Nephron (organoid): ENCODE measurements around the gene OR4C45.
"Not testable (repeated sequence)": the region's sequence is repeated elsewhere in the genome, so short reads cannot be mapped to it uniquely, and the experiment has no call there.

Experiments
- H3K27ac Mint-ChIP-seq, 3 experiments: 2 replicates each; pipeline ENCODE4 v1.8.0; 2020; ENCODE audit warnings: mixed read lengths in 3 of 3, mild to moderate bottlenecking in 2 of 3, moderate library complexity in 1 of 3
- H3K27me3 Mint-ChIP-seq: 2 replicates; pipeline ENCODE4 v1.8.0; 2021; ENCODE audit warnings: low read depth, mild to moderate bottlenecking, moderate library complexity, mixed read lengths
- H3K36me3 Mint-ChIP-seq: 2 replicates; pipeline ENCODE4 v1.8.0; 2020; ENCODE audit warnings: low read depth, mixed read lengths
- H3K4me1 Mint-ChIP-seq: 2 replicates; pipeline ENCODE4 v1.8.0; 2020; ENCODE audit warnings: mixed read lengths
- H3K4me3 Mint-ChIP-seq, 3 experiments: 2 replicates each; pipeline ENCODE4 v1.8.0; 2020; ENCODE audit warnings: mild to moderate bottlenecking in 3 of 3, mixed read lengths in 3 of 3, moderate library complexity in 2 of 3
- H3K9me3 Mint-ChIP-seq: 2 replicates; pipeline ENCODE4 v1.8.0; 2020; ENCODE audit warnings: mixed read lengths
- CTCF ChIP-seq, 3 experiments: fragments of 200-600 bp; sonication (generic); IDR thresholded peaks; one replicate each; pipeline ENCODE4 v1.5.0; 2021; ENCODE audit warnings: antibody characterized with exemption in 3 of 3; ENCODE audit not compliant: unreplicated experiment in 3 of 3

The OR4C45 gene

GRCh38 chr11:50032574-50032973 lies at the start of gene OR4C45:
Gene OR4C45, plus strand, starts transcription at chr11:50032874.
- Mint-ChIP-seq H3K36me3 (no peaks in the 10 kb centered on the region), H3K9me3 (peaks cover 37% of the 10 kb centered on the region), H3K27ac (no peak within 1 kb of the TSS), H3K27me3 (no peaks in the 10 kb centered on the region), H3K4me1 (no peaks in the 10 kb centered on the region), H3K4me3 (no peak within 1 kb of the TSS)
- TF ChIP-seq CTCF (IDR thresholded peaks at IDR 0.05; ENCODE audit: unreplicated experiment in 3 of 3), result no peak

- Mint-ChIP-seq H3K27ac (no peak overlapping the region), H3K9me3 (peaks cover 30% of the 10 kb centered on the region), H3K4me3 (no peak overlapping the region), H3K36me3 (no peaks in the 10 kb centered on the region), H3K4me1 (no peaks in the 10 kb centered on the region), H3K27me3 (no peaks in the 10 kb centered on the region)
- no peak for TF ChIP-seq CTCF (IDR thresholded peaks at IDR 0.05; ENCODE audit: unreplicated experiment in 3 of 3)
These were observed 37.1 kb upstream of the OR4C45 start for GRCh38 chr11:49995565-49995964.

GRCh38 chr11:50030193-50030592 lies 2.5 kb upstream of the OR4C45 start:
- Mint-ChIP-seq H3K36me3 (peaks cover 3% of the 10 kb centered on the region), H3K4me3 (no peak overlapping the region), H3K4me1 (no peaks in the 10 kb centered on the region), H3K9me3 (peaks cover 39% of the 10 kb centered on the region), H3K27me3 (no peaks in the 10 kb centered on the region), H3K27ac (no peak overlapping the region)
- no peak for TF ChIP-seq CTCF (IDR thresholded peaks at IDR 0.05; ENCODE audit: unreplicated experiment in 3 of 3)

GRCh38 chr11:50036239-50036638 lies 3.6 kb downstream of the OR4C45 start:
- not testable (repeated sequence) for H3K27me3 Mint-ChIP-seq, H3K4me3 Mint-ChIP-seq, H3K27ac Mint-ChIP-seq, H3K4me1 Mint-ChIP-seq, H3K36me3 Mint-ChIP-seq
- H3K9me3 Mint-ChIP-seq, result peaks cover 33% of the 10 kb centered on the region

GRCh38 chr11:50037251-50037650 lies 4.6 kb downstream of the OR4C45 start:
- H3K27ac Mint-ChIP-seq, result no peak overlapping the region
- H3K27me3 Mint-ChIP-seq, result no peaks in the 10 kb centered on the region
- TF ChIP-seq CTCF (IDR thresholded peaks at IDR 0.05; ENCODE audit: unreplicated experiment in 3 of 3), result no peak
- no peaks in the 10 kb centered on the region for H3K4me1 Mint-ChIP-seq
- H3K9me3 Mint-ChIP-seq, result peaks cover 32% of the 10 kb centered on the region
- H3K36me3 Mint-ChIP-seq, result no peaks in the 10 kb centered on the region
- H3K4me3 Mint-ChIP-seq, result no peak overlapping the region

GRCh38 chr11:50044647-50045046 lies 12.0 kb downstream of the OR4C45 start:
- Mint-ChIP-seq H3K4me1 (no peaks in the 10 kb centered on the region), H3K27ac (no peak overlapping the region), H3K4me3 (no peak overlapping the region)

GRCh38 chr11:50063056-50063455 lies 30.4 kb downstream of the OR4C45 start:
- not testable (repeated sequence) for H3K27me3 Mint-ChIP-seq, H3K4me1 Mint-ChIP-seq, H3K4me3 Mint-ChIP-seq

More at GRCh38 chr11:50044647-50045046, 12.0 kb downstream of the OR4C45 start:
- TF ChIP-seq CTCF (IDR thresholded peaks at IDR 0.05; ENCODE audit: unreplicated experiment in 3 of 3), result no peak
- Mint-ChIP-seq H3K36me3 (no peaks in the 10 kb centered on the region), H3K27me3 (no peaks in the 10 kb centered on the region), H3K9me3 (peaks cover 18% of the 10 kb centered on the region)

More at GRCh38 chr11:50063056-50063455, 30.4 kb downstream of the OR4C45 start:
- peaks cover 44% of the 10 kb centered on the region for H3K9me3 Mint-ChIP-seq
- H3K36me3 Mint-ChIP-seq, H3K27ac Mint-ChIP-seq: not testable (repeated sequence)
